Activated naive CD4-positive, alpha-beta T cell treated with Interleukin-2 at 50 U/mL for 16 hours (primary cell): ENCODE data around the gene AKT3.
"Not testable (repeated sequence)": the region's sequence is repeated elsewhere in the genome, so short reads cannot be mapped to it uniquely, and the experiment has no call there.

Experiments
- DNase-seq: peaks from one replicate; pipeline ENCODE4 v3.0.0-alpha.2; 2020

AKT3 gene

GRCh38 chr1:243595527-243596210, 254.4 kb downstream of the AKT3 start:
- peak; percentile 28 for DNase-seq

- no peak for DNase-seq
These were observed 255.6 kb downstream of the AKT3 start for GRCh38 chr1:243594455-243594854.

- not testable (repeated sequence) for DNase-seq
These were observed 260.8 kb downstream of the AKT3 start for GRCh38 chr1:243589286-243589685.

GRCh38 chr1:243587823-243588560, 262.1 kb downstream of the AKT3 start:
- DNase-seq: no peak

GRCh38 chr1:243587285-243587684, 262.8 kb downstream of the AKT3 start:
- no peak for DNase-seq

GRCh38 chr1:243585982-243586381, 264.1 kb downstream of the AKT3 start:
- DNase-seq: no peak

GRCh38 chr1:243582326-243582725, 267.7 kb downstream of the AKT3 start:
- no peak for DNase-seq

- DNase-seq: no peak
These were observed 269.1 kb downstream of the AKT3 start for GRCh38 chr1:243580984-243581383.

GRCh38 chr1:243580072-243580471, 270.0 kb downstream of the AKT3 start:
- DNase-seq: no peak

- DNase-seq: no peak
These were observed 275.0 kb downstream of the AKT3 start for GRCh38 chr1:243575070-243575469.

- no peak for DNase-seq
These were observed 277.1 kb downstream of the AKT3 start for GRCh38 chr1:243572940-243573339.

GRCh38 chr1:243568793-243569192, 281.2 kb downstream of the AKT3 start:
- no peak for DNase-seq

GRCh38 chr1:243564814-243565213, 285.2 kb downstream of the AKT3 start:
- no peak for DNase-seq

- DNase-seq: no peak
These were observed 286.3 kb downstream of the AKT3 start for GRCh38 chr1:243563732-243564131.

- DNase-seq: no peak
These were observed 287.6 kb downstream of the AKT3 start for GRCh38 chr1:243562473-243562872.

- no peak for DNase-seq
These were observed 288.3 kb downstream of the AKT3 start for GRCh38 chr1:243561588-243562319.

- DNase-seq: no peak
These were observed 290.4 kb downstream of the AKT3 start for GRCh38 chr1:243559575-243560162.

GRCh38 chr1:243558576-243558975, 291.5 kb downstream of the AKT3 start:
- DNase-seq: no peak

GRCh38 chr1:243557866-243558265, 292.2 kb downstream of the AKT3 start:
- DNase-seq: no peak

GRCh38 chr1:243554686-243555085, 295.4 kb downstream of the AKT3 start:
- DNase-seq: no peak

- no peak for DNase-seq
These were observed 297.0 kb downstream of the AKT3 start for GRCh38 chr1:243553090-243553489.

GRCh38 chr1:243550276-243550675, 299.8 kb downstream of the AKT3 start:
- no peak for DNase-seq

GRCh38 chr1:243549791-243550190, 300.3 kb downstream of the AKT3 start:
- DNase-seq: no peak
